Ovary (tissue), 9 donors: Measurements from ENCODE around the gene BLOC1S5. TPM values are rescaled to one million over a fixed set of nuclear protein-coding genes. Genes with fewer than 3 reads are reported as not detected.

ENCODE experiments used
- DNase-seq, 5 donors: peaks; one replicate each; pipeline ENCODE4 v3.0.0-alpha.2; 2019 to 2020
- H3K27ac ChIP-seq, 2 donors: fragments of 200-600 bp; one replicate each; pipeline versions ENCODE4 v1.5.1 to v1.8.0; 2019 to 2022
- H3K27me3 ChIP-seq: fragments of 200-600 bp; one replicate; pipeline ENCODE4 v1.8.0; 2022
- H3K36me3 ChIP-seq: fragments of 200-600 bp; sonication (generic); one replicate; pipeline ENCODE4 v1.5.1; 2019
- H3K4me1 ChIP-seq: one replicate; pipeline ENCODE4 v1.8.1; 2013; ENCODE audit warnings: mild to moderate bottlenecking, moderate library complexity; ENCODE audit not compliant: insufficient read depth
- H3K4me3 ChIP-seq: fragments of 200-600 bp; sonication (generic); one replicate; pipeline ENCODE4 v1.5.1; 2017
- H3K9me3 ChIP-seq, 2 donors: fragments of 200-600 bp in 1 of 2; sonication (generic) in 1 of 2; one replicate each; pipeline versions ENCODE4 v1.5.1 to v1.8.1; 2013 to 2019; ENCODE audit warnings: mild to moderate bottlenecking in 1 of 2, moderate library complexity in 1 of 2
- EP300 ChIP-seq: sonication (generic); formaldehyde crosslinking; IDR thresholded peaks from one replicate; pipeline ENCODE4 v1.6.1; 2017; ENCODE audit warnings: antibody characterized with exemption
- POLR2A ChIP-seq: fragments of 450-650 bp; IDR thresholded peaks from one replicate; pipeline ENCODE4 v1.6.1; 2017; ENCODE audit warnings: antibody characterized with exemption, mild to moderate bottlenecking, moderate library complexity
- WGBS, 3 donors: extraction: QIAGEN DNeasy Blood & Tissue Kit in 1 of 3; methylation state at CpG; one replicate each; pipeline versions ENCODE4 v1.1.5 to v1.1.7; 2013 to 2017; 5-methylcytosine and 5-hydroxymethylcytosine counted together
- intact Hi-C, 4 donors: fragments of 100-400 bp; cut with DNase I; formaldehyde crosslinking; loops; one replicate each; pipeline versions ENCODE4 v1.11.0 to v1.15.1; 2022 to 2023
- polyA plus RNA-seq, 2 donors: library from polyadenylated mRNA; stranded (reverse); fragments of 200-250 nt in 1 of 2; fragments of 350-450 nt in 1 of 2; fragmentation: Illumina TruSeq in 1 of 2; extraction: RNeasy Lipid Tissue Mini Kit (QIAGEN cat#74804) in 1 of 2; gene quantifications; one replicate each; pipeline ENCODE4 v1.2.3, GENCODE V29; 2013 to 2014
- total RNA-seq, 7 donors: library from RNA; depleted of rRNA in 2 of 7; stranded (reverse); fragments of >200 nt in 2 of 7; fragmentation: NEBNext Ultra II Directional in 3 of 7; extraction: Animal tissue kit (Norgen Biotek cat#: 25700) in 3 of 7; gene quantifications; one replicate each; pipeline versions ENCODE4 v1.1.0 to v1.2.4, GENCODE V29; 2016 to 2023
- TF ChIP-seq, protein P1 (sequence below), 3 donors: fragments of 450-650 bp in 2 of 3; fragments of 200-600 bp in 1 of 3; IDR thresholded peaks; one replicate each; pipeline versions ENCODE4 v1.5.1 to v1.8.0; 2016 to 2022; ENCODE audit warnings: antibody characterized with exemption in 3 of 3, mild to moderate bottlenecking in 1 of 3
- donor health status: DM: no; HTN: no; CAD: no; lungs with moderate emphysema.
- donor health status: DM: no; HTN: no; CAD: no.
- donor health status: Bipolar disorder and iron deficiency.
- donor health status: DM: yes; HTN: yes; CAD: no.
- donor health status: DM: no; HTN: no; CAD: no.
- donor health status: DM: yes; HTN: yes; CAD: no.

Gene BLOC1S5
- total and polyA plus RNA-seq, 9 donors = 8.8 to 21.5 (median 15.4) TPM

DNA sequence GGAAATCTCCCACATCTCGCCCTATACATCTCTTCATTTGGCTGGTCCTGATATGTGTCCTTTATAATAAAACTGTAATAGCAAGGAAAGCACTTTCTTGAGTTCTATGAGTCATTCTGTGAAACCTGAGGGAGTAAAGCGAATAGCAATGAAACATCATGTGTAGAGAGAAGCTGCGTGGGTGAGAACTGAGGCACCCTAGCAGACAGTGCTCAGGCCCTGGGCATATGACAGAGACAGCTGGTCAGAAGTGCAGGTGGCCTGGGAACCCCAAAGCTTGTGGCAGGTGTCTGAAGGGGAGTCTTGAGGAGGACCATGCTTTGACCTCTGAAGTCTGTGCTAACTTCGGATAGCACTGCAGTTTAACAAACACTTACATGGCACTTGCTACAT is 1.3 kb upstream of the BLOC1S5 start:
- Histone ChIP-seq H3K27me3 (no peaks in the 10 kb centered on the region), H3K9me3 (no peaks in the 10 kb centered on the region), H3K36me3 (no peaks in the 10 kb centered on the region), H3K27ac (no peak overlapping the region), H3K4me3 (no peak overlapping the region), H3K4me1 (no peaks in the 10 kb centered on the region)
- intact Hi-C loops = no loop called here
- TF ChIP-seq EP300 = no peak
- TF ChIP-seq, protein P1, sequence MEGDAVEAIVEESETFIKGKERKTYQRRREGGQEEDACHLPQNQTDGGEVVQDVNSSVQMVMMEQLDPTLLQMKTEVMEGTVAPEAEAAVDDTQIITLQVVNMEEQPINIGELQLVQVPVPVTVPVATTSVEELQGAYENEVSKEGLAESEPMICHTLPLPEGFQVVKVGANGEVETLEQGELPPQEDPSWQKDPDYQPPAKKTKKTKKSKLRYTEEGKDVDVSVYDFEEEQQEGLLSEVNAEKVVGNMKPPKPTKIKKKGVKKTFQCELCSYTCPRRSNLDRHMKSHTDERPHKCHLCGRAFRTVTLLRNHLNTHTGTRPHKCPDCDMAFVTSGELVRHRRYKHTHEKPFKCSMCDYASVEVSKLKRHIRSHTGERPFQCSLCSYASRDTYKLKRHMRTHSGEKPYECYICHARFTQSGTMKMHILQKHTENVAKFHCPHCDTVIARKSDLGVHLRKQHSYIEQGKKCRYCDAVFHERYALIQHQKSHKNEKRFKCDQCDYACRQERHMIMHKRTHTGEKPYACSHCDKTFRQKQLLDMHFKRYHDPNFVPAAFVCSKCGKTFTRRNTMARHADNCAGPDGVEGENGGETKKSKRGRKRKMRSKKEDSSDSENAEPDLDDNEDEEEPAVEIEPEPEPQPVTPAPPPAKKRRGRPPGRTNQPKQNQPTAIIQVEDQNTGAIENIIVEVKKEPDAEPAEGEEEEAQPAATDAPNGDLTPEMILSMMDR (IDR thresholded peaks at IDR 0.05) = no peak
- TF ChIP-seq POLR2A = no peak
- 90 to 93% (median 91%) methylated on average over 4 of the region's 4 CpGs for WGBS, 3 donors
- no peak for DNase-seq

DNA sequence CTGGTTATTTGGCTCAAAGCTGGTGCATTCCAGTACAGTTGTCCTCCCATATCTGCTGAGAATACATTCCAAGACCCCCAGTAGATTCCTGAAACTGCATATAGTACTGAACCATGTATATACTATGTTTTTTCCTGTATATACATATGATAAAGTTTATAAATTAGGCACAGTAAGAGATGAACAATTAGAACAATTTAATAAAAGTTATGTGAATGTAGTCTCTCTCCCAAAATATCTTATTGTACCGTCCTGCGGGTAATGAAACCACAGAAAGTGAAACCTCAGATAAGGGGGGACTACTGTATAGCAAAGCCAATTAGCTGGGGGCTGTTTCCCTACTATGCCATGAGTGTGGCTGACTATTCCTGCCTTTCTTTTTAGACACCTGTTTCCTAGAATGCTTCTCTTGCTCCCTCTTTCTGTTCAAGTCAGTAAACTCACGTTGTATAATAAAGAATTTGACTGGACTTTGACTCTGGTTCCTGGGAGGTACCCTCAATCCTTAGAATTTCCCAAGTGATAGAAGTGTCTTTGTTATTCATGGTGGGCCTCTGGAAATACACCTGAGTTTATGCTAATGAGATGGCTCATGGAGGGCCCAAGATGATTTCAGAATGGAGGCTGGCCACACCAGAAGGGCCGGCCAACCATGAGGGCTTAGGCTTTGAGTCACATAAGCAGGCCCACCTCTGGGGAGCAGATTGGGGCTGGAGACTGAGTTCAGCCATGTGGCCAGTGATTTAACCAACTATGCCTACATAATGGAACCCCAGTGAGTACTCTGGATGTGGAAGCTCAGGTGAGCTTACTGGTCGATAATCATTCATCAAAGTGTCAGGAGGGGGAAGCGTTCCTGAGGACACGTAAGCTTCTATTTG is 689 bp upstream of the BLOC1S5 start:
- H3K4me3 ChIP-seq = peak overlapping the region; percentile 73
- peak in 1 of 5 donors; percentile 24 for DNase-seq
- 77 to 82% (median 78%) methylated on average over 7 of the region's 7 CpGs for whole genome bisulfite sequencing, 3 donors
- no peaks in the 10 kb centered on the region for H3K27me3 ChIP-seq
- no peaks in the 10 kb centered on the region for H3K9me3 ChIP-seq
- intact Hi-C loops = no loop called here
- no peaks in the 10 kb centered on the region for H3K4me1 ChIP-seq
- H3K27ac ChIP-seq = peak overlapping the region in 1 of 2 donors; percentile 87
- no peaks in the 10 kb centered on the region for H3K36me3 ChIP-seq
- TF ChIP-seq POLR2A = no peak
- no peak for TF ChIP-seq EP300
- TF ChIP-seq, protein P1 (IDR thresholded peaks at IDR 0.05) = peak in 1 of 3 donors; percentile 8

DNA sequence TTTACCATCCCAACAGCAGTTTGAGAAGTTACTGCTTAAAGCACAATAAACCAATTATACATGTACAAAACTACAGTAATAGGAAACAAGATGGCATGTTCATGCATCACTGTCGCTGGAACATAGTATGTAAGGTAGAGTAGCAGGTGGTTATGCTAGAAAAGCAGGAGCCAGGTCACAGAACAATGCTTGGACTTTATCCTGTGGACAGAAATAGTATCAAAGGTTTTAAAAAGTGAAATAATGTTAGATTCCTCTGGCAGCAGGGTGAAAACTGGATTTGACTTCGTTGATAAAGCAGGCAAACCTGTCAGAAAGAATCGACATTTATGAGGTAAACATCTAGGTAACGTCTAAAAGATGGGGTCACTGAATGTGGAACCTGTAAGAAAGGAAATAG is 2.5 kb downstream of the BLOC1S5 start:
- Histone ChIP-seq H3K4me3 (no peak overlapping the region), H3K36me3 (no peaks in the 10 kb centered on the region), H3K27ac (no peak overlapping the region), H3K4me1 (no peaks in the 10 kb centered on the region), H3K27me3 (no peaks in the 10 kb centered on the region), H3K9me3 (no peaks in the 10 kb centered on the region)
- intact Hi-C loops = no loop called here
- no peak for DNase-seq
- WGBS, 3 donors = 84 to 90% (median 85%) methylated on average over 4 of the region's 4 CpGs
- TF ChIP-seq, protein P1 (IDR thresholded peaks at IDR 0.05) = no peak
- TF ChIP-seq POLR2A (no peak), EP300 (no peak)

DNA sequence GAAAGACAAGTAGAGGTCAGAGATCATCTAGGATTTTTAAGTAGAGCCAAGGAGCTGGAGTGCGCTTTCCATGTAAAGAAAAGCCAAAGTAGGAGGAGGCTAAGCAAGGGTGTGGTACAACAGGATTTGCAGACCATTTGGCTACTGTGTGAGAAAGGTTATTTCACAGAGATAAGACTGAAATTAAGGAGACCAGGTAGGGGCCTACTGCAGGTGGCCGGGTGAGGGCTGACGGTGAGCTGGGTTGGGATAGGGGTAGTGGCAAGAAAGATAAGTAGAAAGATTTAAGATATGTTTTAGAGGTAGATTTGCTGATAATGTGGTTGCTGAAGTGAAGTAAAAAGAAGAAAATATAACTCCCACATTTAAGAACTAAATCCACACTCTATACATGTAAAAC is 3.8 kb downstream of the BLOC1S5 start:
- H3K4me3 ChIP-seq = no peak overlapping the region
- H3K4me1 ChIP-seq = no peaks in the 10 kb centered on the region
- 82 to 85% (median 85%) methylated on average over 3 of the region's 3 CpGs for WGBS, 3 donors
- H3K27me3 ChIP-seq = no peaks in the 10 kb centered on the region
- no peak overlapping the region for H3K27ac ChIP-seq
- no peak for DNase-seq
- TF ChIP-seq EP300 (no peak), POLR2A (no peak)
- TF ChIP-seq, protein P1 (IDR thresholded peaks at IDR 0.05) = no peak
- no peaks in the 10 kb centered on the region for H3K36me3 ChIP-seq
- intact Hi-C loops = no loop called here
- no peaks in the 10 kb centered on the region for H3K9me3 ChIP-seq
